ENCODE measurements around the gene LYSMD4. TPM values are rescaled to one million over a fixed set of nuclear protein-coding genes. Genes with fewer than 3 reads are reported as not detected.
A peak's percentile ranks its signal among the peaks of the same experiment; 100 is the strongest.

Gene LYSMD4
- total RNA-seq, 2 donors from 2014 or later, result 6.8 to 9.7 TPM

- TF ChIP-seq, protein P1, sequence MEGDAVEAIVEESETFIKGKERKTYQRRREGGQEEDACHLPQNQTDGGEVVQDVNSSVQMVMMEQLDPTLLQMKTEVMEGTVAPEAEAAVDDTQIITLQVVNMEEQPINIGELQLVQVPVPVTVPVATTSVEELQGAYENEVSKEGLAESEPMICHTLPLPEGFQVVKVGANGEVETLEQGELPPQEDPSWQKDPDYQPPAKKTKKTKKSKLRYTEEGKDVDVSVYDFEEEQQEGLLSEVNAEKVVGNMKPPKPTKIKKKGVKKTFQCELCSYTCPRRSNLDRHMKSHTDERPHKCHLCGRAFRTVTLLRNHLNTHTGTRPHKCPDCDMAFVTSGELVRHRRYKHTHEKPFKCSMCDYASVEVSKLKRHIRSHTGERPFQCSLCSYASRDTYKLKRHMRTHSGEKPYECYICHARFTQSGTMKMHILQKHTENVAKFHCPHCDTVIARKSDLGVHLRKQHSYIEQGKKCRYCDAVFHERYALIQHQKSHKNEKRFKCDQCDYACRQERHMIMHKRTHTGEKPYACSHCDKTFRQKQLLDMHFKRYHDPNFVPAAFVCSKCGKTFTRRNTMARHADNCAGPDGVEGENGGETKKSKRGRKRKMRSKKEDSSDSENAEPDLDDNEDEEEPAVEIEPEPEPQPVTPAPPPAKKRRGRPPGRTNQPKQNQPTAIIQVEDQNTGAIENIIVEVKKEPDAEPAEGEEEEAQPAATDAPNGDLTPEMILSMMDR (IDR thresholded peaks at IDR 0.05), result no peak
- Histone ChIP-seq H3K9me3 (no peaks in the 10 kb centered on the region), H3K4me3 (no peak overlapping the region), H3K36me3 (no peaks in the 10 kb centered on the region), H3K27me3 (replicated peaks; ENCODE audit: insufficient read depth) (no peaks in the 10 kb centered on the region), H3K27ac (no peak overlapping the region), H3K4me1 (ENCODE audit: control insufficient read depth in 1 of 2, low read depth in 2 of 2) (peaks cover 12 to 18% of the 10 kb centered on the region in 2 donors)
- ATAC-seq (ENCODE audit: insufficient number of reproducible peaks, low FRiP score, low read depth) (no peak), DNase-seq (ENCODE audit: low spot score) (no peak)
Observed at GRCh38 chr15:99720533-99720932, 12.7 kb downstream of the LYSMD4 start.

GRCh38 chr15:99719096-99719541, 14.1 kb downstream of the LYSMD4 start:
- TF ChIP-seq, protein P1 (IDR thresholded peaks at IDR 0.05), result no peak
- peaks cover 12 to 18% of the 10 kb centered on the region in 2 donors for H3K4me1 ChIP-seq (ENCODE audit: control insufficient read depth in 1 of 2, low read depth in 2 of 2)
- no peaks in the 10 kb centered on the region for H3K36me3 ChIP-seq
- H3K27ac ChIP-seq, result no peak overlapping the region
- H3K27me3 ChIP-seq (replicated peaks; ENCODE audit: insufficient read depth), result no peaks in the 10 kb centered on the region
- H3K9me3 ChIP-seq, result no peaks in the 10 kb centered on the region
- no peak overlapping the region for H3K4me3 ChIP-seq
- ATAC-seq (ENCODE audit: insufficient number of reproducible peaks, low FRiP score, low read depth), result no peak
- no peak for DNase-seq (ENCODE audit: low spot score)

DNA sequence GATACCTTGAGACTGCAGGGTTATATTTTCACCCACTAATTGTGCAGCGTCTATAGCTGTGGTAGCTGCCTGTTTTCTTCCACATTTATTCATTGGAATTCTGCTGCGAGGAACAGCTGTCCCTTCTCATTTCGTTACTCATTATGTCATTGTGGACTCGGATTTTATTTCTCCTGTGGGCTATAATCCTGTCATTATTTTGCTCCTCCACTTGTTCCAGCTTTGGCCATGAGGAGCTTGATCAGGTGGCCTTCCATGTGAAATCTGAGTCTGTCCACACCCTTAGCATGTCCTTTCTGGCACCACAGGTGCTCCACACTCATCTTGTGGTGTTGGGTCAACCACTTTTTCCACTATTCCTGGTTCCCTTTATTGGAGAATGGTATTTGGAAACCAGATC, 14.8 kb downstream of the LYSMD4 start:
- Histone ChIP-seq H3K36me3 (no peaks in the 10 kb centered on the region), H3K27me3 (replicated peaks; ENCODE audit: insufficient read depth) (no peaks in the 10 kb centered on the region), H3K4me3 (no peak overlapping the region), H3K27ac (no peak overlapping the region), H3K4me1 (ENCODE audit: control insufficient read depth in 1 of 2, low read depth in 2 of 2) (peaks cover 12 to 18% of the 10 kb centered on the region in 2 donors), H3K9me3 (no peaks in the 10 kb centered on the region)
- TF ChIP-seq, protein P1 (IDR thresholded peaks at IDR 0.05), result no peak
- ATAC-seq (ENCODE audit: insufficient number of reproducible peaks, low FRiP score, low read depth), result no peak
- DNase-seq (ENCODE audit: low spot score), result no peak

DNA sequence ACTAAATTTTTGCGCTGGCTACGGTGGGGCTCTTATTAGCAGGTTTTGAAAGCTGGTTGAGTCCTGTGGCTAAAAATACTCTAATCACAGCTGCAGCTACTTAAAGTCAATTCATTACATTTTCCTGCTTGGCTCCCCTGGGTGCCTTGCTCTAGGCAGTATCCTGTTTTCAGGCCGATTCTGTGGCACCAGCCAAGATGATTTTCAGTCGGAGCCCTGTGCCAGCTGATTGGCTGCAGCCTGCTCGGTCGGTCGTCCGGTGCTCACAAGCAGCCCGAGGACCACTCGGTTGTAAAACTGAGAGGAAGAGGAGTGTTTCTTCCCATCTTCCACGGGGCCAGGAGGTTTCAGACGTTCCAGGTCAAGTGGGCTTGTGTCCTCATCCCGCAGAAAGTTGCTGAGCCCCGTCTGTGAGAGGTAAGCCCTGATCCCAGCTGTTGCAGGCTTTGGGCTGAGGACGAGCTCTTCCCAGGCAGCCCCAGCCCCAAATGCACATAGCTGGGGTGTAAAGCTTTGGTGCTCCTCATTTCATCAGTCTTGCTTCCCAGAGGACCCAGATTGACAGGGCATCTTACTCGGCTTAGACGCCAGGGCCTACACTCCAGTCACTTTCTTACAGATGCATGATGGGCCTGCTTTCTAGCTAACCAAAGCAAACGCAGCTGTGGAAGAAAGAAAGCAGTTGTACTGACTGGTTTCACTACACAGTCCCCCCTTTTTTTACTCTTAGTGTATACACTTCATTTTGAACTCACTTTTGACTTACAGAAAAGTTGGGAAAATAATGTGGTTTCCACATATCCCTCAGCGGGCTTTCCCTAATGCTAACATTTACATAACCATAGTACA, 15.9 kb downstream of the LYSMD4 start:
- TF ChIP-seq, protein P1 (IDR thresholded peaks at IDR 0.05), result no peak
- H3K4me1 ChIP-seq (ENCODE audit: control insufficient read depth in 1 of 2, low read depth in 2 of 2), result peaks cover 12 to 18% of the 10 kb centered on the region in 2 donors
- peak overlapping the region; percentile 48 for H3K4me3 ChIP-seq
- DNase-seq (ENCODE audit: low spot score), result no peak
- ATAC-seq (ENCODE audit: insufficient number of reproducible peaks, low FRiP score, low read depth), result no peak
- H3K36me3 ChIP-seq, result peaks cover 8% of the 10 kb centered on the region
- no peaks in the 10 kb centered on the region for H3K27me3 ChIP-seq (replicated peaks; ENCODE audit: insufficient read depth)
- no peaks in the 10 kb centered on the region for H3K9me3 ChIP-seq
- H3K27ac ChIP-seq, result peak overlapping the region; percentile 50 to 69

GRCh38 chr15:99716540-99717095, 16.6 kb downstream of the LYSMD4 start:
- H3K4me3 ChIP-seq, result peak overlapping the region; percentile 48
- peaks cover 12% of the 10 kb centered on the region for H3K36me3 ChIP-seq
- no peak for ATAC-seq (ENCODE audit: insufficient number of reproducible peaks, low FRiP score, low read depth)
- H3K9me3 ChIP-seq, result no peaks in the 10 kb centered on the region
- TF ChIP-seq, protein P1 (IDR thresholded peaks at IDR 0.05), result no peak
- no peak for DNase-seq (ENCODE audit: low spot score)
- H3K4me1 ChIP-seq (ENCODE audit: control insufficient read depth in 1 of 2, low read depth in 2 of 2), result peaks cover 15 to 24% of the 10 kb centered on the region in 2 donors
- peak overlapping the region; percentile 50 to 69 for H3K27ac ChIP-seq
- H3K27me3 ChIP-seq (replicated peaks; ENCODE audit: insufficient read depth), result no peaks in the 10 kb centered on the region

Measured in thoracic aorta (tissue), 2 donors.